Effector memory CD8-positive, alpha-beta T cell (primary cell): ENCODE measurements around the gene CIAPIN1.

Experiments
- ATAC-seq: fragments of 150-1000 bp; cut with Tn5 transposase; replicated peaks from 2 replicates; pipeline ENCODE4 v1.10.0; 2021; ENCODE audit warnings: mild to moderate bottlenecking, moderate library complexity
- DNase-seq, 3 experiments: peaks; one replicate each; pipeline ENCODE4 v3.0.0; 2021
- H3K27ac Mint-ChIP-seq, 2 donors: one replicate each; pipeline ENCODE4 v1.8.0; 2022; ENCODE audit warnings: mild to moderate bottlenecking in 2 of 2, mixed read lengths in 2 of 2, moderate library complexity in 2 of 2
- H3K27me3 Mint-ChIP-seq, 2 donors: one replicate each; pipeline ENCODE4 v1.8.0; 2022; ENCODE audit warnings: mixed read lengths in 2 of 2
- H3K36me3 Mint-ChIP-seq: one replicate; pipeline ENCODE4 v1.8.0; 2022; ENCODE audit warnings: mild to moderate bottlenecking, moderate library complexity, mixed read lengths; ENCODE audit not compliant: insufficient read depth
- H3K4me1 Mint-ChIP-seq, 2 donors: one replicate each; pipeline ENCODE4 v1.8.0; 2022; ENCODE audit warnings: low read depth in 2 of 2, mixed read lengths in 2 of 2
- H3K4me3 Mint-ChIP-seq, 2 donors: one replicate each; pipeline ENCODE4 v1.8.0; 2022; ENCODE audit warnings: mild to moderate bottlenecking in 2 of 2, mixed read lengths in 2 of 2, moderate library complexity in 2 of 2
- H3K9me3 Mint-ChIP-seq, 2 donors: one replicate each; pipeline ENCODE4 v1.8.0; 2022; ENCODE audit warnings: mixed read lengths in 2 of 2
- total RNA-seq, 9 experiments: gene quantifications; one replicate each; lab custom pipeline; 2026; lab: John Stamatoyannopoulos, UW

CIAPIN1 gene
- 18.6 to 75.4 (median 31.4) reads per million in 9 experiments for total RNA-seq

DNA sequence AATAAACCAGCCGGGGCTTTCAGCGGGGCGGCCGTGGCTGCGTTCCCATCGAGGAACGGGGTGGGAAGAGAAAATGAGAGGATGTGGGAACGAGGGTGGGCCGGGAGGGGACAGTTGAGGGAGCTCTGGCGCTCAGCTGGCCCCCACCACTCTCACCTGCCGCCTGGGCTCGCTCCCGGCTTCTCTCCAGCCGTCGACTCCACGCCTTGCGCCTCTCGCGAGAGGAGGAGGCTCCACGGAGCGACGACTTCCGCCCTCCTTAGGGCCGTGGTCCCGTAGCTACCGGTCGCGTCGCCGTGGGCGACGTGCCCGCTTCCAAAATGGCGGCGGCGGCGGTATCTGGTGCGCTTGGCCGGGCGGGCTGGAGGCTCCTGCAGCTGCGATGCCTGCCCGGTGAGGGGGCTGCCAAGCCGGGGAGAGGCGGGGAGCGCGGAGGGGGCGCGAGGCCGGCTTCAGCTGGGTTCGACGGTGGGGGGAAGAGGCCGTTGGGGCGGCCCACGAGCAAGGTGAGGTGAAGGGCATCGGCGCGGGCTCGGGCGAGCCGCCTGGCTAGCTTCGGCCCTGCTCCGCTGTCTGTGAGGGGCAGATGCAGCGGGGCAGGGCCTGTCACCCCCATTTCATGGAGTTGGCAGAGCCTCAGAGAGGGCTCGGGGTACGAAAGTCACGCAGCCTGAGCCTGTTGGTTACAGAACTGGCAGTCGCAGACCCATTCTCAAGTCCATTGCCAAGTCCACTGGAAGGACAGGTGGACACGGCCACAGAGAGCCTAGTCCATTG is at the start of gene CIAPIN1, which contains the start of gene COQ9:
Gene CIAPIN1 (minus strand): TSS at position 200 of the 777 bp plus-strand sequence. CDS start 6,457 bp downstream, outside the sequence.
Gene COQ9 (plus strand): TSS at position 294 of the 777 bp plus-strand sequence. CDS start 27 bp downstream, at position 321.
- peaks cover 8 to 27% of the 10 kb centered on the region in 2 donors for H3K4me1 Mint-ChIP-seq
- H3K27me3 Mint-ChIP-seq, result no peaks in the 10 kb centered on the region
- no peaks in the 10 kb centered on the region for H3K9me3 Mint-ChIP-seq
- peak; percentile 86 to 88 (median 88) for DNase-seq
- peaks cover 11% of the 10 kb centered on the region for H3K36me3 Mint-ChIP-seq
- peak within 1 kb of the TSS; percentile 93 to 94 for H3K27ac Mint-ChIP-seq
- ATAC-seq, result peak; percentile 99
- peak within 1 kb of the TSS; percentile 89 to 90 for H3K4me3 Mint-ChIP-seq

DNA sequence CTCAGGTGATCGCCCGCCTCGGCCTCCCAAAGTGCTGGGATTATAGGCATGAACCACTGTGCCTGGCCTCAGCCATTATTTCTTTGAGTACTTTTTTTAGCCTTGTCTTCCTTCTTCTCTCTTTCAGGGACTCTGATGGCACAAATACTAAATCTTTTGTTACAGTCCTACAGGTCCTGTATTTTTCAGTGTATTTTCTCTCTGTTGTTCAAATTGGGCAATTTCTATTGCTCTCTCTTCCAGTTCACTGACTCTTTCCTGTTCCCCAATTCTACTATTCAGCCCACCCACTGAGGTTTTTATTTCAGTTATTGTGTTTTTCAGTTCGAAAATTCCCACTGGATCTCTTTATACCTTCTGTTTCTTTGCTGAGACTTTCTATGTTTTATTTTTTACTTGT is 46.6 kb upstream of the CIAPIN1 start:
- Mint-ChIP-seq H3K4me1 (no peaks in the 10 kb centered on the region), H3K9me3 (no peaks in the 10 kb centered on the region), H3K27me3 (peaks cover 8 to 10% of the 10 kb centered on the region in 2 donors), H3K36me3 (no peaks in the 10 kb centered on the region), H3K27ac (no peak overlapping the region), H3K4me3 (no peak overlapping the region)
- ATAC-seq (no peak), DNase-seq (no peak)

DNA sequence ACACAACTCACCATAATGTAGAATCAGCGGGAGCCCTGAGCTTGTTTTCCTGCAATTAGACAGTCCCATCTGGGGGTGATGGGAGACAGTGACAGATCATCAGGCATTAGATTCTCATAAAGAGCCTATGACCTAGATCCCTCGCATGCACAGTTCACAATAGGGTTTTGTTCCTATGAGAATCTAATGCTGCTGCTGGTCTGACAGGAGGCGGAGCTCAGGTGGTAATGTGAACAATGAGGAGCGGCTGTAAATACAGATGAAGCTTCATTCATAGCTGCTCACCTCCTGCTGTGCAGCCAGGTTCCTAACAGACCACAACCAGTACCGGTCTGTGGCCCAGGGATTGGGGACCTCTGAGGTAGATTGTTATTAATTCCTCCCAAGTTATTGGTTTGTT is 42.0 kb upstream of the CIAPIN1 start:
- Mint-ChIP-seq H3K4me1 (peaks cover 19 to 20% of the 10 kb centered on the region in 2 donors), H3K27me3 (peaks cover 2 to 6% of the 10 kb centered on the region in 2 donors), H3K9me3 (no peaks in the 10 kb centered on the region), H3K27ac (no peak overlapping the region), H3K4me3 (no peak overlapping the region), H3K36me3 (peaks cover 3% of the 10 kb centered on the region)
- ATAC-seq (no peak), DNase-seq (no peak)

DNA sequence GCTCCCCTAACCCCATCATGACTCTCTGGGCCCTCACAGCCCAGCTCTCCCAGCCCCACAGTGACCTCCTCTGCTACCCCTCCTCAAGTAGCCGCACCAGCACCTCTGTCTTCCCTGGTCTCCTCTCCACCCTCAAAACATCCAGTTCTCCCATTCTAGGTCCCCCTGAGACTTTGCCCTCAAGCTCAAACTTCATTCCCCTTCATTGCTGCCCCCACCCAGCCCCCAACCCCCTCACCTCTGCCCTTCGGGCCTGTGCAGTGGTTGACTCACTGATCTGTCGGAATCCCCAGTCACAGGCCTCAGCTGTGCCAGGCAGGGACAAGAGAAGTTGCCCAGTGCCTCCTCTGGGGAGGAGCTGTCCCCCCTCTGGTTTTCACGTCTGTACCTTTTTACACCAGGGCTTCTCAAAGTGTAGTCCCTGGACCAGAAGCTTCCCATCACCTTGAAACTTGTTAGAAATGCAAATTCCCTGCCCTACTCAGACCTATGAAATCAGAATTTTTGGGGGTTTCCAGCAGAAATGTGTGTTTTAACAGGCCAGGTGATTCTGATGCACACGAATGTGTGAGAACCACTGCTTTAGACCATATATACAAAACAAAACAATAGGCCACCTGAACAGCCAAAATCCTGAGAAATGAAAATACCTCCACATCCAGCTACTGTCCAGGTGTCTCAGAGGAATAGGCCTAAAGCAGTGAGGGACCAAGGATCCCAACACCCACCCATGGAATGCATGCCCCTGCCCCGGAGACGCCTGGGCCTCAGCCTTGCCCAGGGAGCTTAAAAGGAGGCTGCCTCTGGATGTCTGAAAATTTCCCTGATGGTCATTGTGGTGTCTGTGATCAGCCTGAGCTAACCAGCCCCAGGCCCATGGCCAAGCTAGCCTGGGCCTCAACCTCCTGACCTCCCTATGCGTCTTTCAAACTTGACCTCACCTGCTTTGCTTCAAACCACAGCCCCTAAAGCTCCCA is 40.0 kb upstream of the CIAPIN1 start:
- Mint-ChIP-seq H3K4me1 (peaks cover 19 to 20% of the 10 kb centered on the region in 2 donors), H3K36me3 (peaks cover 3% of the 10 kb centered on the region), H3K27me3 (no peaks in the 10 kb centered on the region), H3K9me3 (no peaks in the 10 kb centered on the region), H3K4me3 (peak overlapping the region; percentile 80 to 82), H3K27ac (peak overlapping the region; percentile 79 to 86)
- DNase-seq, result no peak
- ATAC-seq, result no peak

DNA sequence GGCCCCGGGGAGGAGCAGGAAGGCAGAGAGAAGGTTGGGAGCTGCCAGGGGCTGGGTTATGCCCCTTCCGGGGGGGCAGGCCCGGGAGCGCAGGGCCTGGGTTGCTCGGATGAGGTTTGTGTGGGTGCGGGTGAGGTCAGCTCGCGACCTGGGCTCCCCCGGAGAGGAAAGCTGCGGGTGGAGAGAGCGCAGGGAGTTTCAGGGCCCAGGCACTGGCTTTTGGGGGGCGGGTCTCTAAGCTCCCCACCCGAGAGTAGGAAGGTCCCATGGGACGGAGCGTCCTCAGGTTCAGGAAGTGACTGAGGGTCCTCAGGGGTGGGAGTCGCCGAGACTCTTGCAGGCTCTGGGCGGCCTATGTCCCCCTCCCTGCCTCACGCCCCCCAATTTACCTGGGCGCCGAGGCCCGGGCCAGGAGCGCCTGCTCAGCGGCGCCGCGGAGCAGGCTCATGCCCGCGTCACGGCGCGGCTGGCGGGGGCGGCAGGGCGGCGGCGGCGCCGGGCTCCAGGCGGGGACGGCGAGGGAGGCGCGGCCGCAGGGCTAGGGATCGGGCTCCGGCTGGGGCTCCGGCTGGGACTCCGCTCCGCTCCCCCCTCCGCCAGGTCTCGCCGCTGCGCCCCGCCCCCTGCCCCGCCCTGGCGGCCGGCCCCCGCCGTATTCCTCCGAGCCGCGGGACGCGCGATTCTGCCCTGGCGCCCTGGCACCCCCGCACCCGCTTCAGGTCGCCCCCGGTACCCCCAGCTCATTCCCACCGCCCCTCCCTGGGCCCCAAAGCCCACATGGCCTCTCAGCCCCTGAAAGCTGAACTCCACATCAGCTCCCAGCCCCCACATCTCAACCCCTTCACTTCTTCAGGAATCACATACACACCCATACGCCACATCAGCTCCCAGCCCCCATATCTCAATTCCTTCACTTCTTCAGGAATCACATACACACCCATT is 39.0 kb upstream of the CIAPIN1 start, which contains the start of gene DOK4:
Gene DOK4 (minus strand): TSS at position 578 of the 942 bp plus-strand sequence. CDS start 6,986 bp downstream, outside the sequence.
- peak; percentile 90 for ATAC-seq
- H3K27me3 Mint-ChIP-seq, result no peaks in the 10 kb centered on the region
- peak; percentile 64 to 71 (median 66) for DNase-seq
- H3K4me3 Mint-ChIP-seq, result peak within 1 kb of the TSS; percentile 91 to 95
- H3K27ac Mint-ChIP-seq, result peak within 1 kb of the TSS; percentile 88 to 91
- H3K4me1 Mint-ChIP-seq, result peaks cover 19 to 20% of the 10 kb centered on the region in 2 donors
- H3K36me3 Mint-ChIP-seq, result peaks cover 3% of the 10 kb centered on the region
- no peaks in the 10 kb centered on the region for H3K9me3 Mint-ChIP-seq

DNA sequence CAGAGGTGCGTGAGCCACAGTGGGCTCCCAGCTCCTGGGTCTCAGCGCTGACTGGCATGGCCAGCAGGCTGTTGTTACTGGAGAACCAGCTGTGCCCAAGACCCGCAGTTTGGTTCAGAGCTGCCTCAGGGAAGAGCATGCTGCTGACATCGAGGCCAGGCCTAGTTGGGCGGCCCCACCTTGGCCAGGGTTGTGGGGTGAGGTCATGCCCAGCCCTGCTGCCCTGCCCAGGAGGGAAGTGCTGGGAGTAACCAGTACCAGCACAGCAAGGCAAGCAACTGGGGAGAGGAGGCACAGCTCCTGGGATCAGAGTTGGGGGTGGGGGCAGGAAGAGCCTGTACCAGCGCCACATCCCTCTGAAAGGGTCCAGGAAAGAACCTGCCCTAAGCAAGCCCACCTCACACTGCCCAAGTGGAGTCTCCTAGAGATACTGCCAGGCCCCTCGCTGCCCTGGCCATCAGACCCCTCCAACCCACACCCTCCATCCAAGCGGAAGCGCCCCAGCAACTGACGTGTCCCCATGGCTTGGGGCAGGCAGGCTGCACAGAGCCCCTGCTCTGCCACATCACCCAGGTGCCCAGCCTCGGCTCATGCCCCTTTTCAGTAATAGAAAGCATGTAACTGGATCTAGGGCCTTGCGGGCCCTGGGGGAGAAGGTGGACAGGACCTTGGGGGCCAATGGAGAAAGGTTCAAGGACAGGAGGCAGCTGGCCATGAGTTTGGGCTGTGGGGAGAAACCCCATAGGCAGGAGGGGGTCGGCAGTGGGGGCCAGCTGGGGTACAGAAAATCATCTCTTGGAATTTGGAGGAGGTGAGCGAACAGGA is 38.1 kb upstream of the CIAPIN1 start:
- DNase-seq (no peak), ATAC-seq (no peak)
- no peaks in the 10 kb centered on the region for H3K9me3 Mint-ChIP-seq
- peak overlapping the region; percentile 91 to 95 for H3K4me3 Mint-ChIP-seq
- peaks cover 19 to 20% of the 10 kb centered on the region in 2 donors for H3K4me1 Mint-ChIP-seq
- no peaks in the 10 kb centered on the region for H3K27me3 Mint-ChIP-seq
- peak overlapping the region; percentile 88 to 91 for H3K27ac Mint-ChIP-seq
- H3K36me3 Mint-ChIP-seq, result peaks cover 3% of the 10 kb centered on the region

DNA sequence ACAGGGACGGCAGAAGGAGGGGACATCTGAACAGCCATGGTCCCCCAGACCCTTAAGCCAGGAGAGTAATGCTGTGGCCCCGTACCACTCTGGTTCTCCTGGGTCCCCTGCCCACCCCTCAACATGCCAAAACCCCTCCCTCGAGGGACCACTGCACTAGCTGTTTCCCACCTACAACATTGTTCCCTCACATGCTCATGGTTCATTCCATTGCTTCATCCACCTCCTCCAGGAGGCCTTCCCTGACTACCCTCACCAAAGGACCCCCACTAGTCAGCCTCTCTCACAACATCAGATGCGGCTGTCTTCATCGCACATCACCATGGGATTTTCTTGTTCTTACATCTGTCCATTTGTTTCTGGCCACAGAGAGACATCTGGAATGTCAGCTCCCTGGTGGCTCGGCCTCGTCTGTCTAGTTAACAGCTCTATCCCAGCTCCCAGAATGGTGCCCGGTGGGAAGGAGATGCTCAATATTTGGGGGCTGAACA is 37.4 kb upstream of the CIAPIN1 start:
- Mint-ChIP-seq H3K27ac (peak overlapping the region in 1 of 2 donors; percentile 20), H3K4me1 (peaks cover 19 to 20% of the 10 kb centered on the region in 2 donors), H3K27me3 (no peaks in the 10 kb centered on the region), H3K36me3 (peaks cover 3% of the 10 kb centered on the region), H3K9me3 (no peaks in the 10 kb centered on the region), H3K4me3 (peak overlapping the region; percentile 1 to 91)
- DNase-seq, result no peak
- no peak for ATAC-seq

DNA sequence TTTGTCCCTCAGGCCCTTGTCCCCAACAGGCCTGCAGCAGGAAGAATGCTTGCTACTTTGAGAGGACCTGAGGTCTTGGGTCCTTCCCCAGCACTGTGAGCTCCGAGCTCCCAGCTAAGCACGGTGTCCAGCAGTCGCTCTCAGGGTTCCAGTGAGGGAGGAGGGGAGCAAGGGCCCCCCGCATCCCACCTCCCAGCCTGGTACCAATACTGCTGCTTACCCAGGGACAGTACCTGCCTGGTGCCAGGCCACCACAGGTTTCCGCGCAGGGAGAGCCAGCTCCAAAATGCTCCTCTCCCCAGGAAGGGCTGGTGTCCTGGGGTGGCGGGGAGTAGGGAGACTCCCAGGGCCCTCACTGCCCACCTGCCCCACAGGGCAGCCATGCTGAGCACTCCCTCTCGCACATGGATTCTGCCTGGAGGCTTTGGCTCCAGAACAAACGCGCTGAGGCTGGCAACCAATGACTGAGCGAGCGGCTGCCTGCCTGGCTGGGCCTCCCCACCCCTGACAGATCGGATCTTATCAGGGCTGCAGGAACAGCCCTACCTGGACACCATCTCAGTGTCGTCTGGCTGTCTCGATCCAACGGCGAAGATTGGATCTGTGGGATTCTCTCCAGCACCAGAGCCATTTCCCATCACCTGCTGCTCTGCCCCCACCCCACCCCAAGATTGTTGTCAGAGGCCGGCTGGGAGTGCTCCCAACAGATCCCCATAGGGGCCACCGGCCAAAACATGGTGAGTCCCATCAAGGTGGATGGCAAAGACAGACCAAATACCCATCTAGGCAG is 36.7 kb upstream of the CIAPIN1 start:
- H3K27me3 Mint-ChIP-seq, result no peaks in the 10 kb centered on the region
- H3K9me3 Mint-ChIP-seq, result no peaks in the 10 kb centered on the region
- H3K4me3 Mint-ChIP-seq, result no peak overlapping the region
- H3K4me1 Mint-ChIP-seq, result peaks cover 20 to 22% of the 10 kb centered on the region in 2 donors
- no peak for DNase-seq
- no peak for ATAC-seq
- H3K27ac Mint-ChIP-seq, result no peak overlapping the region
- peaks cover 3% of the 10 kb centered on the region for H3K36me3 Mint-ChIP-seq

DNA sequence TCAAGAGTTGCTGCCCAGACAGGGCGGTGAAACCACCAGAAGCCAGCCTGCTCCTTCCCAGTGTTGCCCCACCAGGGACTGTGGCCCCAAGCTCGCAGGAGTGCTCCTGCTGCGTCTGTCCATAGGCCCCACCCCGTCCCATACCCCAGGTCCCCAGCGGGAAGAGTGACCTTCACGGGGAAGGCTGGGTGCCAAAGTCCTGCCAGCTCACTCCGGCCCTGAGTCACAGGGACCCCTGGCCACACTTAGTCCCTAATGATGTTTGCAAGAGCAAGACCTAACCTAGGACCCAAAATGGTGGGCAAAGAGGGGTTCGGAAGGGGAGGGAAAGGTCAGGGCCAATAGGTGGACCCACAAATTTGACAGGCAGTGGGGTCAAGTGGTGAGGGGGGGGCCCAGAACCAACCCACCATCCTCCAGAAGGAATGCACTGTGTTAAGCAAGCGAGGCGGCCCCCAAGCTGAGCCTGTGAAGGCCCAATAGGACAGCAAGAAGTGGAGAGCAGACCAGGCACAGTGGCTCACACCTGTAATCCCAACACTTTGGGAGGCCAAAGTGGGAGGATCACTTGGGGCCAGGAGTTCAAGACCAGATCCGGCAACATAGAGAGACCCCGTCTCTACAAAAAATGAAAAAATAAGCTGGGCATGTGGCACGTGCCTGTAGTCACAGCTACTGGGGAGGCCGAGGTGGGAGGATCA is 35.8 kb upstream of the CIAPIN1 start:
- peaks cover 3% of the 10 kb centered on the region for H3K36me3 Mint-ChIP-seq
- DNase-seq (no peak), ATAC-seq (no peak)
- H3K9me3 Mint-ChIP-seq, result no peaks in the 10 kb centered on the region
- H3K4me3 Mint-ChIP-seq, result no peak overlapping the region
- H3K27ac Mint-ChIP-seq, result peak overlapping the region in 1 of 2 donors; percentile 17
- H3K27me3 Mint-ChIP-seq, result no peaks in the 10 kb centered on the region
- peaks cover 20 to 22% of the 10 kb centered on the region in 2 donors for H3K4me1 Mint-ChIP-seq

DNA sequence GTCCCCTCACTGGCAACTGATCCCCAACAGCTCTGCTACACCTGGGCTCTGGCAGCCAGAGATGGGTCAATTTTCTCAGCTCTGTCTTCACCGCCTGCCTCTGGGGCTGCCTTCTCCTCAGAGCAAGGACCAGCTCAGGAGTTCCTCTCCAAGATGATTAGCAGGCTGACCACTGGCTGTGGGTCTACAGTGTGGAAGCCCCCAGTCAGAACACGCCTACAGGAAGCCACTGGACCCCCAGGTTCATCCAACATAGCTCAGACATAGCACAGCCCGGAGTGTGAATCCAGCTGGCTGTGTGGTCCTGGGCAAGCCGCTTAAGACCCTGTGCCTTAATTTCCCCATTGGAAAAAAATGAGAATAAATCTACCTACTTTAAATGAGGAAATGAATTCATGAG is 34.2 kb upstream of the CIAPIN1 start:
- Mint-ChIP-seq H3K27me3 (no peaks in the 10 kb centered on the region), H3K4me1 (peaks cover 15 to 20% of the 10 kb centered on the region in 2 donors), H3K36me3 (peaks cover 7% of the 10 kb centered on the region), H3K4me3 (no peak overlapping the region), H3K27ac (no peak overlapping the region), H3K9me3 (no peaks in the 10 kb centered on the region)
- DNase-seq, result no peak
- ATAC-seq, result no peak
